ENCODE data around the gene RMND1. TPM values are rescaled to one million over a fixed set of nuclear protein-coding genes. Genes with fewer than 3 reads are reported as not detected.
"Not testable (repeated sequence)": the region's sequence is repeated elsewhere in the genome, so short reads cannot be mapped to it uniquely, and the experiment has no call there.

RMND1 gene
- total RNA-seq, 1 donor: 9.2 TPM

GRCh38 chr6:151372164-151372563 lies 79.8 kb downstream of the RMND1 start:
- H3K27me3 ChIP-seq (ENCODE audit: insufficient read depth, low read length): no peaks in the 10 kb centered on the region
- H3K4me1 ChIP-seq (ENCODE audit: insufficient read depth, low read length): peaks cover 50% of the 10 kb centered on the region
- H3K9me3 ChIP-seq (ENCODE audit: low read depth, low read length): no peaks in the 10 kb centered on the region
- no peak overlapping the region for H3K4me3 ChIP-seq (ENCODE audit: low read length)

GRCh38 chr6:151370509-151371078 lies 81.3 kb downstream of the RMND1 start:
- Histone ChIP-seq H3K9me3 (ENCODE audit: low read depth, low read length) (no peaks in the 10 kb centered on the region), H3K4me3 (ENCODE audit: low read length) (no peak overlapping the region), H3K4me1 (ENCODE audit: insufficient read depth, low read length) (peaks cover 42% of the 10 kb centered on the region), H3K27me3 (ENCODE audit: insufficient read depth, low read length) (no peaks in the 10 kb centered on the region)

GRCh38 chr6:151365233-151365632 lies 86.7 kb downstream of the RMND1 start:
- Histone ChIP-seq H3K27me3 (ENCODE audit: insufficient read depth, low read length) (no peaks in the 10 kb centered on the region), H3K9me3 (ENCODE audit: low read depth, low read length) (no peaks in the 10 kb centered on the region), H3K4me1 (ENCODE audit: insufficient read depth, low read length) (no peaks in the 10 kb centered on the region), H3K4me3 (ENCODE audit: low read length) (no peak overlapping the region)

- H3K27me3 ChIP-seq (ENCODE audit: insufficient read depth, low read length): no peaks in the 10 kb centered on the region
- H3K9me3 ChIP-seq (ENCODE audit: low read depth, low read length): no peaks in the 10 kb centered on the region
- no peaks in the 10 kb centered on the region for H3K4me1 ChIP-seq (ENCODE audit: insufficient read depth, low read length)
- H3K4me3 ChIP-seq (ENCODE audit: low read length): no peak overlapping the region
Measured at GRCh38 chr6:151359486-151359885, 92.4 kb downstream of the RMND1 start.

- H3K4me3 ChIP-seq (ENCODE audit: low read length): no peak overlapping the region
- no peaks in the 10 kb centered on the region for H3K9me3 ChIP-seq (ENCODE audit: low read depth, low read length)
- no peaks in the 10 kb centered on the region for H3K27me3 ChIP-seq (ENCODE audit: insufficient read depth, low read length)
- peaks cover 2% of the 10 kb centered on the region for H3K4me1 ChIP-seq (ENCODE audit: insufficient read depth, low read length)
Measured at GRCh38 chr6:151358475-151358874, 93.5 kb downstream of the RMND1 start.

GRCh38 chr6:151357758-151358436 lies 94.0 kb downstream of the RMND1 start:
- peaks cover 8% of the 10 kb centered on the region for H3K4me1 ChIP-seq (ENCODE audit: insufficient read depth, low read length)
- H3K4me3 ChIP-seq (ENCODE audit: low read length): no peak overlapping the region
- no peaks in the 10 kb centered on the region for H3K27me3 ChIP-seq (ENCODE audit: insufficient read depth, low read length)
- no peaks in the 10 kb centered on the region for H3K9me3 ChIP-seq (ENCODE audit: low read depth, low read length)

GRCh38 chr6:151356983-151357382 lies 94.9 kb downstream of the RMND1 start:
- peaks cover 17% of the 10 kb centered on the region for H3K4me1 ChIP-seq (ENCODE audit: insufficient read depth, low read length)
- H3K9me3 ChIP-seq (ENCODE audit: low read depth, low read length); H3K27me3 ChIP-seq (ENCODE audit: insufficient read depth, low read length); H3K4me3 ChIP-seq (ENCODE audit: low read length): not testable (repeated sequence)

Other genes with a start within 250 kb of the RMND1 start
- gene AKAP12, start 212.2 kb downstream of the RMND1 start, total RNA-seq: 0.31 TPM
- 30.2 TPM for gene ZBTB2, start 60.6 kb downstream of the RMND1 start, total RNA-seq
- gene CCDC170, start 41.9 kb upstream of the RMND1 start, total RNA-seq: 1.2 TPM

All from mononuclear cell (primary cell).